ENCODE data around the gene AP4E1. TPM values are rescaled to one million over a fixed set of nuclear protein-coding genes. Genes with fewer than 3 reads are reported as not detected.

AP4E1 gene
- total and polyA plus RNA-seq, 2 of the 8 experiments (the other 6 are each of a cell fraction or from before 2014, with no cell fraction given): 1.4 to 10.9 TPM

- TF ChIP-seq, protein P1, sequence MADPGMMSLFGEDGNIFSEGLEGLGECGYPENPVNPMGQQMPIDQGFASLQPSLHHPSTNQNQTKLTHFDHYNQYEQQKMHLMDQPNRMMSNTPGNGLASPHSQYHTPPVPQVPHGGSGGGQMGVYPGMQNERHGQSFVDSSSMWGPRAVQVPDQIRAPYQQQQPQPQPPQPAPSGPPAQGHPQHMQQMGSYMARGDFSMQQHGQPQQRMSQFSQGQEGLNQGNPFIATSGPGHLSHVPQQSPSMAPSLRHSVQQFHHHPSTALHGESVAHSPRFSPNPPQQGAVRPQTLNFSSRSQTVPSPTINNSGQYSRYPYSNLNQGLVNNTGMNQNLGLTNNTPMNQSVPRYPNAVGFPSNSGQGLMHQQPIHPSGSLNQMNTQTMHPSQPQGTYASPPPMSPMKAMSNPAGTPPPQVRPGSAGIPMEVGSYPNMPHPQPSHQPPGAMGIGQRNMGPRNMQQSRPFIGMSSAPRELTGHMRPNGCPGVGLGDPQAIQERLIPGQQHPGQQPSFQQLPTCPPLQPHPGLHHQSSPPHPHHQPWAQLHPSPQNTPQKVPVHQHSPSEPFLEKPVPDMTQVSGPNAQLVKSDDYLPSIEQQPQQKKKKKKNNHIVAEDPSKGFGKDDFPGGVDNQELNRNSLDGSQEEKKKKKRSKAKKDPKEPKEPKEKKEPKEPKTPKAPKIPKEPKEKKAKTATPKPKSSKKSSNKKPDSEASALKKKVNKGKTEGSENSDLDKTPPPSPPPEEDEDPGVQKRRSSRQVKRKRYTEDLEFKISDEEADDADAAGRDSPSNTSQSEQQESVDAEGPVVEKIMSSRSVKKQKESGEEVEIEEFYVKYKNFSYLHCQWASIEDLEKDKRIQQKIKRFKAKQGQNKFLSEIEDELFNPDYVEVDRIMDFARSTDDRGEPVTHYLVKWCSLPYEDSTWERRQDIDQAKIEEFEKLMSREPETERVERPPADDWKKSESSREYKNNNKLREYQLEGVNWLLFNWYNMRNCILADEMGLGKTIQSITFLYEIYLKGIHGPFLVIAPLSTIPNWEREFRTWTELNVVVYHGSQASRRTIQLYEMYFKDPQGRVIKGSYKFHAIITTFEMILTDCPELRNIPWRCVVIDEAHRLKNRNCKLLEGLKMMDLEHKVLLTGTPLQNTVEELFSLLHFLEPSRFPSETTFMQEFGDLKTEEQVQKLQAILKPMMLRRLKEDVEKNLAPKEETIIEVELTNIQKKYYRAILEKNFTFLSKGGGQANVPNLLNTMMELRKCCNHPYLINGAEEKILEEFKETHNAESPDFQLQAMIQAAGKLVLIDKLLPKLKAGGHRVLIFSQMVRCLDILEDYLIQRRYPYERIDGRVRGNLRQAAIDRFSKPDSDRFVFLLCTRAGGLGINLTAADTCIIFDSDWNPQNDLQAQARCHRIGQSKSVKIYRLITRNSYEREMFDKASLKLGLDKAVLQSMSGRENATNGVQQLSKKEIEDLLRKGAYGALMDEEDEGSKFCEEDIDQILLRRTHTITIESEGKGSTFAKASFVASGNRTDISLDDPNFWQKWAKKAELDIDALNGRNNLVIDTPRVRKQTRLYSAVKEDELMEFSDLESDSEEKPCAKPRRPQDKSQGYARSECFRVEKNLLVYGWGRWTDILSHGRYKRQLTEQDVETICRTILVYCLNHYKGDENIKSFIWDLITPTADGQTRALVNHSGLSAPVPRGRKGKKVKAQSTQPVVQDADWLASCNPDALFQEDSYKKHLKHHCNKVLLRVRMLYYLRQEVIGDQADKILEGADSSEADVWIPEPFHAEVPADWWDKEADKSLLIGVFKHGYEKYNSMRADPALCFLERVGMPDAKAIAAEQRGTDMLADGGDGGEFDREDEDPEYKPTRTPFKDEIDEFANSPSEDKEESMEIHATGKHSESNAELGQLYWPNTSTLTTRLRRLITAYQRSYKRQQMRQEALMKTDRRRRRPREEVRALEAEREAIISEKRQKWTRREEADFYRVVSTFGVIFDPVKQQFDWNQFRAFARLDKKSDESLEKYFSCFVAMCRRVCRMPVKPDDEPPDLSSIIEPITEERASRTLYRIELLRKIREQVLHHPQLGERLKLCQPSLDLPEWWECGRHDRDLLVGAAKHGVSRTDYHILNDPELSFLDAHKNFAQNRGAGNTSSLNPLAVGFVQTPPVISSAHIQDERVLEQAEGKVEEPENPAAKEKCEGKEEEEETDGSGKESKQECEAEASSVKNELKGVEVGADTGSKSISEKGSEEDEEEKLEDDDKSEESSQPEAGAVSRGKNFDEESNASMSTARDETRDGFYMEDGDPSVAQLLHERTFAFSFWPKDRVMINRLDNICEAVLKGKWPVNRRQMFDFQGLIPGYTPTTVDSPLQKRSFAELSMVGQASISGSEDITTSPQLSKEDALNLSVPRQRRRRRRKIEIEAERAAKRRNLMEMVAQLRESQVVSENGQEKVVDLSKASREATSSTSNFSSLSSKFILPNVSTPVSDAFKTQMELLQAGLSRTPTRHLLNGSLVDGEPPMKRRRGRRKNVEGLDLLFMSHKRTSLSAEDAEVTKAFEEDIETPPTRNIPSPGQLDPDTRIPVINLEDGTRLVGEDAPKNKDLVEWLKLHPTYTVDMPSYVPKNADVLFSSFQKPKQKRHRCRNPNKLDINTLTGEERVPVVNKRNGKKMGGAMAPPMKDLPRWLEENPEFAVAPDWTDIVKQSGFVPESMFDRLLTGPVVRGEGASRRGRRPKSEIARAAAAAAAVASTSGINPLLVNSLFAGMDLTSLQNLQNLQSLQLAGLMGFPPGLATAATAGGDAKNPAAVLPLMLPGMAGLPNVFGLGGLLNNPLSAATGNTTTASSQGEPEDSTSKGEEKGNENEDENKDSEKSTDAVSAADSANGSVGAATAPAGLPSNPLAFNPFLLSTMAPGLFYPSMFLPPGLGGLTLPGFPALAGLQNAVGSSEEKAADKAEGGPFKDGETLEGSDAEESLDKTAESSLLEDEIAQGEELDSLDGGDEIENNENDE (IDR thresholded peaks at IDR 0.05; ENCODE audit: insufficient replicate concordance, low read length): no peak
- TF ChIP-seq CTCF (IDR thresholded peaks at IDR 0.05; ENCODE audit: control extremely low read depth in 1 of 3, insufficient read depth in 1 of 3, low read depth in 1 of 3, low read length in 3 of 3) (no peak), POU5F1 (IDR thresholded peaks at IDR 0.05; ENCODE audit: low read depth, low read length) (no peak), SRF (IDR thresholded peaks at IDR 0.05; ENCODE audit: low read depth, low read length) (no peak), NANOG (IDR thresholded peaks at IDR 0.05; ENCODE audit: insufficient read depth, low read depth, low read length, poor library complexity, severe bottlenecking) (no peak), CBX8 (IDR thresholded peaks at IDR 0.05; ENCODE audit: borderline replicate concordance, low read depth, low read length) (no peak), SIN3A (conservative IDR thresholded peaks at IDR 0.05 in 1 of 2, IDR thresholded peaks at IDR 0.05 in 1 of 2; ENCODE audit: low read depth in 1 of 2, low read length in 2 of 2) (no peak)
These were observed 62.0 kb downstream of the AP4E1 start (continued) for GRCh38 chr15:50970524-50970923.
